MM.1S (cell line): Measurements from ENCODE around the gene PRPF6.

Experiments used
- CTCF ChIP-seq: fragments of 300-600 bp; sonication (generic); IDR thresholded peaks from 2 replicates; pipeline ENCODE4 v1.5.1; 2016; ENCODE audit warnings: antibody characterized with exemption, low read length, mixed read lengths
- EZH2 ChIP-seq: fragments of 300-600 bp; sonication (generic); optimal IDR thresholded peaks from 2 replicates; pipeline ENCODE3; 2017; ENCODE audit warnings: low read depth, mild to moderate bottlenecking, antibody characterized with exemption, low read length, mixed read lengths
- EZH2phosphoT487 ChIP-seq: fragments of 300-600 bp; sonication (generic); IDR thresholded peaks from 2 replicates; pipeline ENCODE4 v1.6.1; 2018; ENCODE audit warnings: antibody characterized with exemption, low read length

GRCh38 chr20:64081624-64081964 is 100.7 kb downstream of the PRPF6 start:
- no peak for TF ChIP-seq CTCF
- TF ChIP-seq EZH2: no peak
- no peak for TF ChIP-seq EZH2phosphoT487
